Measurements from ENCODE around the gene PCDH17.

The PCDH17 gene

GRCh38 chr13:57740719-57741118, 109.2 kb downstream of the PCDH17 start:
- H3K9me3 Mint-ChIP-seq, result no peaks in the 10 kb centered on the region
- H3K4me3 Mint-ChIP-seq, result no peak overlapping the region
- H3K36me3 Mint-ChIP-seq, result no peaks in the 10 kb centered on the region
- no peak overlapping the region for H3K27ac Mint-ChIP-seq
- H3K27me3 Mint-ChIP-seq, result no peaks in the 10 kb centered on the region
- no peaks in the 10 kb centered on the region for H3K4me1 Mint-ChIP-seq

GRCh38 chr13:57748096-57748495, 116.6 kb downstream of the PCDH17 start:
- no peak overlapping the region for H3K27ac Mint-ChIP-seq
- no peaks in the 10 kb centered on the region for H3K27me3 Mint-ChIP-seq
- peaks cover 5% of the 10 kb centered on the region for H3K9me3 Mint-ChIP-seq
- H3K4me1 Mint-ChIP-seq, result no peaks in the 10 kb centered on the region
- no peak overlapping the region for H3K4me3 Mint-ChIP-seq
- H3K36me3 Mint-ChIP-seq, result no peaks in the 10 kb centered on the region

GRCh38 chr13:57760951-57761350, 129.4 kb downstream of the PCDH17 start:
- no peak overlapping the region for H3K4me3 Mint-ChIP-seq
- no peaks in the 10 kb centered on the region for H3K4me1 Mint-ChIP-seq
- H3K27ac Mint-ChIP-seq, result no peak overlapping the region
- H3K9me3 Mint-ChIP-seq, result peaks cover 4% of the 10 kb centered on the region
- no peaks in the 10 kb centered on the region for H3K36me3 Mint-ChIP-seq
- H3K27me3 Mint-ChIP-seq, result no peaks in the 10 kb centered on the region

DNA sequence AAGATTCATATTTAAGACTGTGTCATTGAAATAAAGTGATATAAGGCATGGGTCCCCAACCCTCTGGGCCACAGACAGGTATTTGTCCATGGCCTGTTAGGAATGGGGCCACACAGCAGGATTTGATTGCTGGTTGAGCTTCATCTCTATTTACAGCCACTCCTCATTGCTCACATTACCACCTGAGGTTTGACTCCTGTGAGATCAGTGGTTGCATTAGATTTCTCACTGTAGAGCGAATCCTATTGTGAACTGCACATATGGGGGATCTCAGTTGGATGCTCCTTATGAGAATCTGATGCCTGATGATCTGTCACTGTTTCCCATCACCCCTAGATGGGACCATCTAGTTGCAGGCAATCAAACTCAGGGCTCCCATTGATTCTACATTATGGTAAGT, 132.1 kb downstream of the PCDH17 start:
- no peaks in the 10 kb centered on the region for H3K4me1 Mint-ChIP-seq
- H3K27ac Mint-ChIP-seq, result no peak overlapping the region
- H3K27me3 Mint-ChIP-seq, result no peaks in the 10 kb centered on the region
- no peak overlapping the region for H3K4me3 Mint-ChIP-seq
- no peaks in the 10 kb centered on the region for H3K36me3 Mint-ChIP-seq
- peaks cover 5% of the 10 kb centered on the region for H3K9me3 Mint-ChIP-seq
